ENCODE measurements around the gene POLR1G. TPM values are rescaled to one million over a fixed set of nuclear protein-coding genes. Genes with fewer than 3 reads are reported as not detected.

Gene POLR1G
- polyA plus RNA-seq, 3 donors: 0.81 to 1.5 (median 1.1) TPM

DNA sequence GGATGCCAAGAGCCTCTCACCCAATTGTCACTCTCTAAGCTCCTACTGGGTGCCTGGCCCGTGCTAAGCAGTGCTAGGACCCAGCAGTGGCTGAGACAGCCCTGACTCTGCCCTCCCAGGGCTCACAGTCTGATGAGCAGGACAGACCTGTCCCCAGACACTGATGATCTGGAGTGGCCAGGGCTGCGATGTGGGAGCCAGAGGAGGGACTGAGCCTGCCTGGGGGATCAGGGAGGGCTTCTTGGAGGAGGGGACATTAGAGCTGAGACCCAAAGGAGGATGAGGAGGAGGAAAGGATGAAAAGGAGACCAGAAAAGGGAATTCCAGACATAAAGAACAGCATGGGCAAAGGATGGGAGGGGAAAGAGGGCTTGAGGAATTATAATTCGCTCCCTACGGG, 10.7 kb downstream of the POLR1G start:
- WGBS (ENCODE audit: insufficient coverage): 75% methylated on average over 4 of the region's 4 CpGs
- peaks cover 0 to 4% (median 0%) of the 10 kb centered on the region in 3 donors for H3K27me3 Mint-ChIP-seq (ENCODE audit: low read depth in 3 of 3)
- peaks cover 38 to 62% of the 10 kb centered on the region in 2 donors for H3K36me3 ChIP-seq (replicated peaks in 1 of 2; ENCODE audit: control insufficient read depth in 1 of 2, insufficient read depth in 2 of 2, low read length in 2 of 2)
- no peak overlapping the region for H3K4me2 ChIP-seq (replicated peaks; ENCODE audit: extremely low read depth, low read length, poor library complexity, severe bottlenecking)
- no peak overlapping the region for H3K27ac ChIP-seq (ENCODE audit: low read depth in 1 of 2, low read length in 2 of 2)
- H3K4me3 ChIP-seq (replicated peaks in 1 of 3; ENCODE audit: low read depth in 2 of 3, low read length in 3 of 3): no peak overlapping the region
- no peaks in the 10 kb centered on the region for H4K20me1 ChIP-seq (ENCODE audit: insufficient read depth, low read length)
- no peak for DNase-seq
- intact Hi-C loops (cut with micrococcal nuclease): no loop called here
- no peak overlapping the region for H3K4me3 Mint-ChIP-seq
- TF ChIP-seq, protein P1, sequence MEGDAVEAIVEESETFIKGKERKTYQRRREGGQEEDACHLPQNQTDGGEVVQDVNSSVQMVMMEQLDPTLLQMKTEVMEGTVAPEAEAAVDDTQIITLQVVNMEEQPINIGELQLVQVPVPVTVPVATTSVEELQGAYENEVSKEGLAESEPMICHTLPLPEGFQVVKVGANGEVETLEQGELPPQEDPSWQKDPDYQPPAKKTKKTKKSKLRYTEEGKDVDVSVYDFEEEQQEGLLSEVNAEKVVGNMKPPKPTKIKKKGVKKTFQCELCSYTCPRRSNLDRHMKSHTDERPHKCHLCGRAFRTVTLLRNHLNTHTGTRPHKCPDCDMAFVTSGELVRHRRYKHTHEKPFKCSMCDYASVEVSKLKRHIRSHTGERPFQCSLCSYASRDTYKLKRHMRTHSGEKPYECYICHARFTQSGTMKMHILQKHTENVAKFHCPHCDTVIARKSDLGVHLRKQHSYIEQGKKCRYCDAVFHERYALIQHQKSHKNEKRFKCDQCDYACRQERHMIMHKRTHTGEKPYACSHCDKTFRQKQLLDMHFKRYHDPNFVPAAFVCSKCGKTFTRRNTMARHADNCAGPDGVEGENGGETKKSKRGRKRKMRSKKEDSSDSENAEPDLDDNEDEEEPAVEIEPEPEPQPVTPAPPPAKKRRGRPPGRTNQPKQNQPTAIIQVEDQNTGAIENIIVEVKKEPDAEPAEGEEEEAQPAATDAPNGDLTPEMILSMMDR (IDR thresholded peaks at IDR 0.05): no peak
- peaks cover 11% of the 10 kb centered on the region for H3K79me2 ChIP-seq (ENCODE audit: insufficient read depth, low read length)
- H3K9ac ChIP-seq (ENCODE audit: insufficient read depth, low read length, poor library complexity, severe bottlenecking): no peak overlapping the region
- H3K4me1 ChIP-seq (ENCODE audit: control insufficient read depth in 1 of 2, insufficient read depth in 2 of 2, low read length in 2 of 2): peaks cover 29 to 36% of the 10 kb centered on the region in 2 donors
- H3K4me1 Mint-ChIP-seq: peaks cover 35% of the 10 kb centered on the region
- no peaks in the 10 kb centered on the region for H3K9me3 ChIP-seq (replicated peaks in 1 of 2; ENCODE audit: control insufficient read depth in 1 of 2, insufficient read depth in 1 of 2, low read length in 2 of 2)
- H3K36me3 Mint-ChIP-seq: peaks cover 60 to 73% of the 10 kb centered on the region in 2 donors
- H3K9me3 Mint-ChIP-seq: peaks cover 0 to 1% (median 0%) of the 10 kb centered on the region in 7 donors
- H2AFZ ChIP-seq (ENCODE audit: insufficient read depth, low read depth, low read length, poor library complexity, severe bottlenecking): no peak overlapping the region
- H3K27me3 ChIP-seq (ENCODE audit: control insufficient read depth in 2 of 2, insufficient read depth in 2 of 2, low read length in 2 of 2): no peaks in the 10 kb centered on the region
- H3K27ac Mint-ChIP-seq: peak overlapping the region in 1 of 7 donors; percentile 25

- Histone ChIP-seq H3K9me3 (replicated peaks in 1 of 2; ENCODE audit: control insufficient read depth in 1 of 2, insufficient read depth in 1 of 2, low read length in 2 of 2) (no peaks in the 10 kb centered on the region), H3K36me3 (replicated peaks in 1 of 2; ENCODE audit: control insufficient read depth in 1 of 2, insufficient read depth in 2 of 2, low read length in 2 of 2) (peaks cover 29 to 48% of the 10 kb centered on the region in 2 donors), H3K4me3 (replicated peaks in 1 of 3; ENCODE audit: low read depth in 2 of 3, low read length in 3 of 3) (peak overlapping the region in 2 of 3 experiments; percentile 8 to 68), H4K20me1 (ENCODE audit: insufficient read depth, low read length) (no peaks in the 10 kb centered on the region), H3K79me2 (ENCODE audit: insufficient read depth, low read length) (peaks cover 26% of the 10 kb centered on the region), H2AFZ (ENCODE audit: insufficient read depth, low read depth, low read length, poor library complexity, severe bottlenecking) (peak overlapping the region; percentile 49), H3K27me3 (ENCODE audit: control insufficient read depth in 2 of 2, insufficient read depth in 2 of 2, low read length in 2 of 2) (no peaks in the 10 kb centered on the region), H3K27ac (ENCODE audit: low read depth in 1 of 2, low read length in 2 of 2) (peak overlapping the region; percentile 52 to 78), H3K4me1 (ENCODE audit: control insufficient read depth in 1 of 2, insufficient read depth in 2 of 2, low read length in 2 of 2) (peaks cover 42 to 53% of the 10 kb centered on the region in 2 donors), H3K9ac (ENCODE audit: insufficient read depth, low read length, poor library complexity, severe bottlenecking) (peak overlapping the region; percentile 21), H3K4me2 (replicated peaks; ENCODE audit: extremely low read depth, low read length, poor library complexity, severe bottlenecking) (peak overlapping the region; percentile 76)
- Mint-ChIP-seq H3K4me3 (peak overlapping the region; percentile 65 to 86), H3K9me3 (no peaks in the 10 kb centered on the region), H3K27ac (peak overlapping the region; percentile 36 to 90 (median 86)), H3K27me3 (ENCODE audit: low read depth in 3 of 3) (peaks cover 0 to 4% (median 2%) of the 10 kb centered on the region in 3 donors), H3K36me3 (peaks cover 49 to 57% of the 10 kb centered on the region in 2 donors), H3K4me1 (peaks cover 48% of the 10 kb centered on the region)
- WGBS (ENCODE audit: insufficient coverage): no CpG with 5 or more reads among the region's 9 CpGs
- intact Hi-C loops (cut with micrococcal nuclease): no loop called here
- TF ChIP-seq, protein P1 (IDR thresholded peaks at IDR 0.05): no peak
- DNase-seq: peak in 1 of 3 donors; percentile 59
These were observed 12.4 kb downstream of the POLR1G start for GRCh38 chr19:45418802-45419201.
